Measurements from ENCODE around the gene WWP2.

DNA sequence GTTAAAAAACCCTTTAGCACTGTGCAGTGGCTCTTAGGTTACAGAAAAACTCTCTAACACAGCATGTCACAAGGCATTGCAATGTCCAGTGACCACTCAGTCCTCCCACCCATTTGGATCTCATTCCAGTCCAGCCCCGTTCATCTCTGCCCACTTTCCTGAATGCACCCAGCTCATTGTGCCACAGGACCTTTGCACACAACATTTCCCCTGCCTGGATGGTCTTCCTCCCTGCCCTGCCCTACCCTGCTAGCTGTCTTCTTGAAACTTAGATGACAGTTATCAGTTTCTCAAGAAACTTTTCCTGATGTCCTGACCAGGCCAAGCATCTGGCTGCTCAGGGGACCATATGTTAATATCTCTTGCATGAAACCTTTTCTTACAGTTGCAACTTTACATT lies 67.2 kb downstream of the WWP2 start:
- TF ChIP-seq, protein P1, sequence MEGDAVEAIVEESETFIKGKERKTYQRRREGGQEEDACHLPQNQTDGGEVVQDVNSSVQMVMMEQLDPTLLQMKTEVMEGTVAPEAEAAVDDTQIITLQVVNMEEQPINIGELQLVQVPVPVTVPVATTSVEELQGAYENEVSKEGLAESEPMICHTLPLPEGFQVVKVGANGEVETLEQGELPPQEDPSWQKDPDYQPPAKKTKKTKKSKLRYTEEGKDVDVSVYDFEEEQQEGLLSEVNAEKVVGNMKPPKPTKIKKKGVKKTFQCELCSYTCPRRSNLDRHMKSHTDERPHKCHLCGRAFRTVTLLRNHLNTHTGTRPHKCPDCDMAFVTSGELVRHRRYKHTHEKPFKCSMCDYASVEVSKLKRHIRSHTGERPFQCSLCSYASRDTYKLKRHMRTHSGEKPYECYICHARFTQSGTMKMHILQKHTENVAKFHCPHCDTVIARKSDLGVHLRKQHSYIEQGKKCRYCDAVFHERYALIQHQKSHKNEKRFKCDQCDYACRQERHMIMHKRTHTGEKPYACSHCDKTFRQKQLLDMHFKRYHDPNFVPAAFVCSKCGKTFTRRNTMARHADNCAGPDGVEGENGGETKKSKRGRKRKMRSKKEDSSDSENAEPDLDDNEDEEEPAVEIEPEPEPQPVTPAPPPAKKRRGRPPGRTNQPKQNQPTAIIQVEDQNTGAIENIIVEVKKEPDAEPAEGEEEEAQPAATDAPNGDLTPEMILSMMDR (IDR thresholded peaks at IDR 0.05): no peak
- no peak for TF ChIP-seq EZH2 (IDR thresholded peaks at IDR 0.05)
